SKM-1 (cell line): ENCODE measurements around the gene UBL4A.
"Not testable (repeated sequence)": the region's sequence is repeated elsewhere in the genome, so short reads cannot be mapped to it uniquely, and the experiment has no call there.

Experiments
- DNase-seq: peaks from one replicate; lab custom pipeline; 2025; ENCODE audit not compliant: unreplicated experiment; lab: John Stamatoyannopoulos, UW

Gene UBL4A

GRCh38 chrX:154508384-154508745 lies 21.9 kb upstream of the UBL4A start:
- DNase-seq, result no peak

DNA sequence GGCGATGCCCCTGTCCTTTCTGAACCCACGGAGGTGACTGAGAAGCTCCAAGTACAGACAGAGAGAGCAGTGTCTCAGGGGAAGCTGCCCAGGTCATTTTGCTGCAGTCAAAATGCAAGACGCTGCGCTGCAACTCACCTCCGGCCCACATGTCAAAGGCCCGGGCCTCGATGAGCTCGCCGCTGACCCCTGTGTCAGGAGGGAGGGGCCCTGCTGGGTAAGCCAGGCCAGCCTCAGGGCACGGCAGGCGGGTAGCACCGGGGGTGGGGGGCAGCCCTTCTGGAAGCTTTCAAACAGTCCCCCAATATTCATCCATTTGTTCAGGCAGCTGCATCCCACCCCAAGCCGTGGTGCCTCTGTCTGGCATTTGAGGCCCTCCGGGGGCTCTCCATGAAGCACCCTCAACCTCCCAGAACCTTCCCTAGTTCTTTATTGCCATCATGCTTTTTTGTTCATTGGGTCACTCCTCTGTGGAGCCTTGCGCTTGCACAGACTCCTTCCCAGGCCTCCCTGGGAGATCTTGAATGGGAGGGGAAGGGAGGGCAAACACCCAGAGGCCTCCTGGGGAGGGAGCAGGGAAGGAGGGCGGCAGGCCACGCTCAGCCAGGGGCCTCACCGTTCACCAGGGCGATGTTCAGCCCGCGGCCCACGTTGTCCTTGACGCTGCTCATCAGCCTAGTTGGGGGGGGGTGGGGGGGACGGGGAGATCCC lies 21.4 kb upstream of the UBL4A start:
- DNase-seq, result no peak

DNA sequence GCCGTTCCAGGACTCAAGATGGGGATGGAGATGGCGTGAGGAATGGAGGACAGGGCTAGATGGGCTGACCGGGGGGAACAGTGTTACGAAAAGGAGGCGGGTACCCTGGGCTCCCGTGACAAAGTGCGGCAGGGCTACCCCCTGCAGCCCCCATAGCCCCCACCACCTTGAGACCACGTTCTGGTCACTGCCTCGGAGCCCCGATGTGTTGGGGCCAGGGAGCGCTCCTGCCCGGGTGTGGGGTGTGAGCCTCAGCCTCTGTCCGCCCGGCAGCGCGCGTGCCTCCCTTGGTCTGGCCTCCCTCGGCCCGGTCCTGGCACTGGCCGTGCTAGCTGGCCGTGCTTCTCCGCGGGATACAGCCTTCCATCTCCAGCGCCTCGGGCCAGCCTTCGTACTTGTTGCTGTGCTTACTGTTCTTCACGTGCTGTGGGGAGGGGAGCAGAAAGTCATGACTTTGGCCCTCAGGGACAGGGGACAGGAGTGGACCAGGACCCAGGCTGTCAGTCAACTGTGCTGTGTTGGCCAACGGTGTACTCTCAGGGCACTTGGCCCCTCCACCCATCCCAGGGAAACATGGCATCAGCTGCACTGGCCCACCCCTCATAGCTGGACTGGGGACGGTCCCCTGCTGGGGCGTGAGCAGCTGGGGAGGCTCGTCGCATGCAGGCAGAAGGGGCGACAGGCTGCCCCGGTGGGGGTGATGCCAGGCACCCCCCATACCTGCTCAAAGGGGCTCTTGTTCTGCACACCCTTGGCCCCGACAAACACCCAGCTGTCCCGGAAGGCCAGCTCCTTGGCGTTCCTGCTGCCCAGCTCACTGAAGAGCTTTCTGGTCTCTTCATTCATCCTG lies 20.3 kb upstream of the UBL4A start:
- no peak for DNase-seq

GRCh38 chrX:154505734-154506133 lies 19.3 kb upstream of the UBL4A start:
- no peak for DNase-seq

GRCh38 chrX:154502989-154503388 lies 16.6 kb upstream of the UBL4A start:
- DNase-seq, result no peak

GRCh38 chrX:154502098-154502497 lies 15.7 kb upstream of the UBL4A start:
- no peak for DNase-seq

- DNase-seq, result not testable (repeated sequence)
Measured at GRCh38 chrX:154501423-154501822, 15.0 kb upstream of the UBL4A start.

DNA sequence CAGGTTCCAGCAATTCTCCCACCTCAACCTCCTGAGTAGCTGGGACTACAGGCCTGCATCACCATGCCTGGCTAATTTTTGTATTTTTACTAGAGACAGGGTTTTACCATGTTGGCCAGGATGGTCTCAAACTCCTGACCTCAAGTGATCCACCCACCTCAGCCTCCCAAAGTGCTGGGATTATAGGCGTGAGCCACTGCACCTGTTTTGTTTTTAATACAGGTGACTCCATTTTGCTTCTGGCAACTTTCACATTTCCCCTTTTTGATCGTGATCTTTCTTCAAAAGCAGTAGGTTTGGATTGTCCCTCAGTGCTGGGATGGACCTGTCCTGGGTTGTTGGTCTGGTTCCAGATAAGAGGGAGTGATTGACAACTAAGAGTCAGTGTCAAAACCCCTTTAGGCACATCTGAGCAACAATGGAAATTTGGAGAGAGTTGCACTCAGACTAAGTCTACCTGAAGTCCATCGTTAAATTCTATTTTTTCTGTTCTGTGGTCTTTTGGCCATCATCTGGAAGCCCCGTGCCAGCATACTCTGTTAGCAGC lies 10.2 kb upstream of the UBL4A start:
- DNase-seq, result not testable (repeated sequence)

- DNase-seq, result no peak
Measured at GRCh38 chrX:154495472-154495922, 9.1 kb upstream of the UBL4A start.

DNA sequence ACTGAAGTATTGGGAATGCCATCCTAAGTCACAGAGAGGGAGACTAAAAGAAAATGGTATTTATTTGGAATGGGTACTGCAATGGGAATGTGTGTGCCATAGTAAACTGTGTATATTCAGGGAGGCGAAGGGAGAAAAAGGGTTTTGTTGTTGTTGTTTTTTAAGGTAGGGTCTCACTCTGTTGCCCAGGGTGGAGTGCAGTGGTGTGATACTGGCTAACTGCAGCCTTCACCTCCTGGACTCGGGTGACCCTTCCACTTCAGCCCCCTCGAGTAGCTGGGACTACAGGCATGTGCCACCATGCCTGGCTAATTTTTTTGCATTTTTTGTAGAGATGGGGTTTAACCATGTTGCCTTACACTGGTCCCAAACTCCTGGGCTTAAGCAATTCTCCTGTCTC lies 8.3 kb upstream of the UBL4A start:
- DNase-seq, result no peak

DNA sequence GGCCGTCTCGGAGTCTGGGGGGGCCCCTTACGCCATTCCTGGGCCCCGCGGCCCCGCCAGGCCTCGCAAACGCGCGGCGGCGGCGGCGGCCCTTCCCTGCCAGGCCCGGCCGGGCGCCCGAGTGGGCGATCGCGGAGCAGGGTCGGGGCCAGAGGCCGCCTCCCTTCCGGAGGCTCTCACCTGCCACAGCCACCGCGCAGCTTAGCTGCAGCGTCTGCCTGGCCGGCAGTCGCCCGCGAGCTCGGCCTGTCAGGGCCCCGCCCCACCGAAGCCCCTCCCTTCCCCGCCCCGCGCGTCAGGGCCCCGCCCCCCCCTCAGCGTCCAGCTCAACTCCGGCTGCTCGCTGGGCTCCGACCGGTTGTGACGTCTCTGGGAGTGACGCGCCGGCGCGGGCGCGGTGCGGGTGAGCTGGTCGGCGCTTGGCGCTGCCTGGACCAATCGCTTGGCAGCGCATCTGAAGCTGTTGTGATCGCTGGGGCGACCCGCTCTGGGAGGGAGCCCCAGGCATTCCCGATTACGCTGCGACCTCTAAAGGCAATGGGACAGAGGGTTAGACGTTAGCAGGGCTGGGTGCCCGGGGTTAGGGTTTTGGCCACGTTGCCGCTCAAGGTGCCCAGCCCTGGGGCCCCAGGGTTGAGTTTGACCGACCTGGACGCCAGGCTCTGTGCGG lies 4.1 kb upstream of the UBL4A start, which contains the start of gene SLC10A3:
SLC10A3 (minus strand) TSS at position 216 of the 670 bp plus-strand sequence. CDS start 1,689 bp downstream, outside the sequence.
- peak; percentile 53 for DNase-seq

DNA sequence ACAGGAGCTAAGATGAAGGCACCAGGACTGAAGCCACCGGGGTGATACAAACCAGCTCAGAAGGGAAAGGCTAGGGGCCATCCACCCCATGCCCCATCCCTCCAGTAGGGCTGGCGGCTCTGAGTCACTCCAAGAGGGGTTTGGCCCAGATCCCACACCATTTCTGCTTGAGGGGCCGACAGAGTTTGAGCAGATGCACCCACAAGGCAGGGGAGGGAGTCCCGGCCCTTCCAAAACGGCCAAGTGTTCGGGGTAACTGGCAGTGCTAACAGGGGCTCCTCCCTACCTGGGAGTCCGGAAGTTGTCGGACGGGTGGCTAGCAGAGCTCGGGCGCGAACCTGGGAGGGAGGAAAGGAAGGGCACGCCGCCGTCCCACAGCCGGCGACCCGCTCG lies 3.6 kb upstream of the UBL4A start:
- DNase-seq, result no peak

- DNase-seq, result no peak
Measured at GRCh38 chrX:154489182-154489581, 2.8 kb upstream of the UBL4A start.

DNA sequence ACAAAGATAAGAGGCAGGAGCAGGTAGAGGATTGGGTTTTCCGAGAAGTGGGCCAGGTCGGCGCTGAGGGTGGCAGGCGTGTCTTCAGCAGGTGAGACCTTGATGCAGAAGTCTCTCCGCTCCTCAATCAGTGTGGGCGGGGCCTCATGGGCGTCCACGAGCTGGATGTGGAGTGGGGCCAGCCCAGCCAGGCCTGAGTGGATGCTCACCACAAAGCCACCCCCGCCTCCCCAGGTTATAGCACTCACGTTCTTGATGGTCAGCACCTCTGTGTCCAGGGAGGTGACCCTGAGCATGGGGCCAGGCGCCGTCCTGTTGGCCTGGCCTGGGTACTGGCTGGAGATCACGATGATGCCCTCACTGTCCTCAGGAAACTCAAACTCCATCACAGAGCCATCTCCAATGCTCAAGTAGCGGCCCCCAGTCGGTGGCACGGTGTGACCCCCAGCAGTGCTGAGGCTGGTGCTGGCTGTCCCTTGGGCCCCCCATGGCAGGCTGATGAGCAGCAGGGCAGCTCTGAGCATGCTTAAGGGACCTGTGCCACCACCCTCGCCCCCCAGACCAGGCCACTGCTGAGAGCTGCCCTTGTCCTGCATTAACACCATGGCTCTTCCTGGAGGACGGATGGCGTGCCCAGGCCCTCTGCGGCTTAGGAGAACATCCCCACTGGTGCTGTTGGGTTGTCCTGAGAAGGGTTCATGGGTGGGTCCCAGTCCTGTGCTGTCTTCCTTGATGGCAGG lies 2.1 kb upstream of the UBL4A start:
- no peak for DNase-seq

GRCh38 chrX:154487518-154488290 lies 1.3 kb upstream of the UBL4A start:
- DNase-seq, result no peak

DNA sequence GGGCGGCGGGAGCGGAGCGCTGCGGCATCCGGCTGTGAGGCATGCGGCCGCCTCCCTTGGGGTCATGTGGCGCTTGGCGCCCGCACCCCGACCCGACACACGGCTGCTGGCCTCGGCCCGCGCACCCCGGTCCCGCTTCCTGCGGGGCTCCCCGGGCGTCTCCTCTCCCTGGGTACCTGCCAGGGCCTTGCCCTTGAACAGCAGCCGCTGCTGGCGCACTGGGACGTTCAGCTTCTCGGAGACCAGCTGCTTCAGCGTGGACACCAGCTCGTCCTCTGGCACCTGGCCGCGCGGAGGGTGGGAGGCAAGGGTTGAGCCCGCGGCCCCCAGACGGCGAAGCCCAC lies 391 bp downstream of the UBL4A start:
- no peak for DNase-seq

DNA sequence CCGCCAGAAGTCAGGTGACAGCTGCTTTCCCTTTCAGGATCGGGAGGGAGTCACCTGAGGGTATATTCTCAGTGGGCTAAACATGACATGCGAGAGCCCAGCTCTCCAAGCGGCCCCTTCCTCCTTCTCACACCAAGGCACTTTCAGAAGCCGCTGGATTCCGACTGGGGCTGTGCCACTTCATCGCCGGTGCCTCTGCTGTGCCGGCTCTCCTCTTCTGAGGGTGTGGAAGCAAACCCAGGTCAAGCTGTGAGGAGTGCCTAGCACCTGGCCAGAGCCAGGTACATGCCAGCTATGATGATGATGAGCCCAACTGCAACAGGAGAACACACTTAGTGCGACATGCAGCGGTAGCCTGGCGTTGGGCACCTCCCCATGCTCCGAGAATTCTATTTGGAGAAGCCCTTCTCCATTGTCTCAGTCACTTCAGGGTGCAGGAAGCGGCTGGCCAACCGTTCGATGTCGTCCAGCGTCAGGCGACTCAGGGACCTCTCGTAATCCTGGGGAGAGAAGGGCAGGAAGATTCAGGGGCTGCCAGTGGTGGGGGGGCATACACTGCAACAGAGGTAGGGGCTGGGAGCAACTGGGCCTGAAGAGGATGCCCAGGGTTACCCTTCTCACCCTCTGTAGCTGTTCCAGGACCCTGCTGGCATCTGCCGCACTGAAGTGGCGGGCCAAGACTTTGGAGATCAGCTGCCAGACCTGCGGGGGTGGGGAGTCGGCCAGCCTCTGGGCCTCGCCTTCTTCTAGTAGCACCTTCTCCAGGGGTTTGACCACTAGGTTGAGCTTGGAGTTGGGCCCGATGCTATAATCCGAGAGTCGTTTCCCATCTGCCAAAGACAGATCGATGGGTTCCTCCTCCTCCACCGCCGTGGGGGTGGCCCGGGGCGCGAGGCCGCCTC lies 1.0 kb downstream of the UBL4A start:
- DNase-seq, result no peak

GRCh38 chrX:154484255-154485149 lies 1.9 kb downstream of the UBL4A start:
- DNase-seq, result no peak
